NCI-H1417 (cell line): ENCODE results near the gene BOC.

Experiments used
- DNase-seq, 3 experiments: peaks; one replicate each; lab custom pipeline; 2025; lab: John Stamatoyannopoulos, UW

Gene BOC

DNA sequence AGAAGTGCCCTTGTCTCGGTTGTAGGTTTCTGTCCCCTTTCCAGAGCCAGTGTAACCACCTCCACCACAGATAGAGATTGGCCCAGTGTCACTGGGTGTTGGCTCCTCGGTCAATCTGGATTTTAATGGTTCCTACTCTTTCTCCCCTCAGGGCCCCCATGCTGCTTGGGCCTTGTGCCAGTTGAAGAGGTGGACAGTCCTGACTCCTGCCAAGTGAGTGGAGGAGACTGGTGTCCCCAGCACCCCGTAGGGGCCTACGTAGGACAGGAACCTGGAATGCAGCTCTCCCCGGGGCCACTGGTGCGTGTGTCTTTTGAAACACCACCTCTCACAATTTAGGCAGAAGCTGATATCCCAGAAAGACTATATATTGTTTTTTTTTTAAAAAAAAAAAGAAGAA, 75.2 kb downstream of the BOC start:
- DNase-seq: no peak

DNA sequence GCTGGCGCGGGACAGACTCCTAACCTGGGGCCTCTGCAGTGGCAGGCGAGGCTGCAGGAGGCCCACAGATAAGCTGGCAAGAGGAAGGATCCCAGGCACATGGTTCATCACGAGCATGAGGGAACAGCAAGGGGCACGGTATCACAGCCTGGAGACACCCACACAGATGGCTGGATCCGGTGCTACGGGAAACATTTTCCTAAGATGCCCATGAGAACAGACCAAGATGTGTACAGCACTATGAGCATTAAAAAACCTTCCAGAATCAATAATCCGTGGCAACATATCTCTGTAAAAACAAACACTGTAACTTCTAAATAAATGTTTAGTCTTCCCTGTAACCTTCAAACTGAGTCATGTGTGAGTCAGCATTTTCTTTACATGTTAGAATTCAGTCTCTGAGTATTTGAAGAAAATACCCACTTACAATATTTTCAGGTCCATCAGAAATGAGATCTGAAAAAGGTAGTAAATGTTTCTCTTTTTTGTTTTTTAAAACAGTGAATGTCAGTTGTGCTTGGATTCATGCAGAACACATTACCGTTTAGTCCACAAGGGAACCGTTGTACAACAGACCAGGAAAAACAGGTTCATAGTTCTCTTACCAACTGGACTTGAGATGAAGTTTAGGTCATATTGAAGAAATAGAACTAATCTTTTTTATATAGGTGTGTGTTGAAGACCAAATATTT, 75.9 kb downstream of the BOC start:
- peak in 2 of 3 experiments; percentile 7 to 43 for DNase-seq

DNA sequence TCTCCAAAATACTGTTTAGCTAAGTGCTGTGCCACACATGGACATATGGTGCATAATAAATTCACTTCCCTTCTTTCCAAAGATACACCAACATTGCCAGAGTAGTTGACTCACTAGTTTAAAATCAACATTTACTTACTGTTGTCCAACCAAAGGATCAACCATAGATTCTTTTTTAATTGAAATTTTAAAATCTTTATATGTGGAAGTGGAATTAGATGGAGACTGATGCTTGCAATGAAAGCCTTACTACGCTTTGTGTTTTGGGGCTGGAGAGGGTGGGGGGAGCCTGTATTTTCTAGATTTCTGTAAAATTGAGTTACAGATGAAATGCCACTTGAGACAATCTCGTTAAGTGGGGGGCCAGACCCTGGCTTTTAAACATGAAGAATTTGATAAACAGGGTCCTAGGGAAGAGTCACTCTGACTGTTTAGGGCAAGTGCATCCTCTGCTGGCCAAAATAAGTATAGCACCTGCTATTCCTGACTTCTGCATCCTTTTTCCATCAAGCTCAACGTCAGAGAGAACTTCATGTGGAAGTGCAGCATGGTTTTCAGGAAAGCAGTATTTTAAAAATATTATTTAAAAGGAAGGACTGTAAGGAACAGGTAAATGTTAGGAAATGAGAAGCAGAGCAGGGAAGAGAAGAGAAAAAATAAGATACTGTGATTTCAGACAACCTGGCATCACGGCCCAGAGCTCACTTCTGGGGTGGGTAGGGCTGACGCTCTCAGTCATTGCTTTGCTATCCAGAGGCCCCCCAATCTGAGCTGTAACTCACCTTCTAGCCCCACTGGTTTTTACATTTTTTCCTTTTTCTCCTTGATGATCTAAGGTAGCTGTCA, 76.7 kb downstream of the BOC start:
- peak; percentile 59 to 85 (median 62) for DNase-seq

DNA sequence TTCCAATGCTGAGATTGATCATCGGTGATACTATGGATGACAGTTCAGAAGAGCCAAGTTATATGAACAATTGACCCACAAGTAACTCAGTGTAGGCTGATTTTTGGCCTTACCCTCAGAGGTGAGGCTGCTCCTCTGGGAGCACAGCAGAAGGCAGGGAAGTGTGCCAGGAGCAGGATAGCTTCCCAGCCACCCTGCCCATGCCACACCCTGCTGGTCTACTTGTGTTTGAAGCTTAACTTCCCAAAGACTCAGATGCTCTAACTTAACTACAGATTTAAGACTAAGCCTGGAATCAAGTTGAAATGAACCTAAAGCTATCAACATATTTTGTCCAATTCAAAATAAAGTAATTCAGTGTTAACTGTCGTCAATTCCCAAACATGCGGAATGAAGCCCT, 77.5 kb downstream of the BOC start:
- DNase-seq: no peak

DNA sequence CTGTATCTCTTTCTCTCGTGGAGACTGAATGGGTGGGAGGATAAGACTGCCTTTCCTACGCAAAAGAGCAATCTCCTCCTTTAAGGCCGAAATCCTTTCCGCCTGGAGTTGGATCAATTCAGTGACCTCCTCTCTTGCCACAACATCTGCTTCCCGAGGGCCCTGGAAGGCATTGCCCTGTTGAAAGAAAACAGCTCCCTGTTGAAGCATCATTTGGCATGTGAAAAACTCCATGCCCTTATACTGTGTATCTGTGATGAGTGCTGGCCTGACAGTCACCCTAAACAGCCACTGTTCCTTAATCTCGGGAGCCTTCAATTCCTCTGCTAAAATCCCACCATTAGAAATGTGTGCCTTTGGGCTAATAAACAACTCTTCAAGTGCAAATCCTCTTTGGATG, 80.2 kb downstream of the BOC start:
- DNase-seq: no peak

DNA sequence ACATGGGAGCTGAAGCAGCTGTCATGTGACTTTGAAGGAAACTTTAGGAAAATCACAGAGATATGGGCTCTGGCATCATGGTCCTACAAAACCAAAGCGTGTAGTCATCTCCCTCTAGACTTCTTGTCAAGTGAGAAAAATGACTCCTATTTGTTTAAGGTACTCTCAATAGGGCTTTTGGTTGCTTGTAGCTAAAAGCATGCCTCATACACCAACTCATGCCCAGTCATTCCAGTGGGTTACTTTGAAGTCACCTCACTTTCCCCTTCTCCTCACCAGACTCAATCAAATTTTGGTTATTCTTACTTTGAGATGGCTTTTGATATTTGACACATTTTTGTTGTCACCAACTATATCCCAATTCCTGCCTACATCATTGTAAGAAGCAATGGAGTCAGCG, 81.6 kb downstream of the BOC start:
- DNase-seq: no peak

DNA sequence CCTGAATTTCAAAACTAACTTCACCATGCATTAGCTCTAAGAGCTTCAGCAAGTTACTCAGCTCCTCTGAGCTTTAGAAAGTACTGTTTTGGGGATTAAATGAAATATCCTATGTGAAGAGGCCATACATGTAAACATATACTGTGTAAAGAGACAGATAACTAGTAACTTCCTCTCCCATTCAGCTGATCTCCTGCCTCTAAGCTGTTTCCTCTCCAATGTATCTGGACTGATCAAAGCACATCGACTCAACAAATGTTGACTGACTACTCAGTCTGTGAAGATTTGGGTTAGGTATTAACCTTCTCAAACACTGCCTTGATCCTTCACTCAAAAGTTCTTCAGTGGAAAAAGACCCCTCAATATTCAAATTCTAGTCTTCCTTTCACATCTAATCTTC, 82.0 kb downstream of the BOC start:
- no peak for DNase-seq

DNA sequence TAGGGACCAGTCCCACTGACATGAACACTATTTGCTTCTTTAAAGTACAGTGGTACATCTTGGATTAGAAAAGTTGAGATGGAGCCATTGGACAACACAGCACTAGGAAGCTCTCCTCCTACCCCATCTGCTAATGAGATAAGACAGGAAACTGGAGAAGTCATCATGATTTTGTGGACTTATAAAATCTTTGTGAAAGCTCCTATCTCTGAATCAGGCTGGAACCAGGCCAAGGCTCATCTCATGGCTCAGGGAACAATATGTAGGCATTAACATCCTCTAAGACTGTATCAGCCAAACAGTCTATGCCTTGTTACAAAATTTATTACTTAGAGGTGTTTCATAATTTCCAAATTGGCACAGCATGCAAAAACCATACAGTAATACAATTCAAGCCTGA, 84.1 kb downstream of the BOC start:
- no peak for DNase-seq

DNA sequence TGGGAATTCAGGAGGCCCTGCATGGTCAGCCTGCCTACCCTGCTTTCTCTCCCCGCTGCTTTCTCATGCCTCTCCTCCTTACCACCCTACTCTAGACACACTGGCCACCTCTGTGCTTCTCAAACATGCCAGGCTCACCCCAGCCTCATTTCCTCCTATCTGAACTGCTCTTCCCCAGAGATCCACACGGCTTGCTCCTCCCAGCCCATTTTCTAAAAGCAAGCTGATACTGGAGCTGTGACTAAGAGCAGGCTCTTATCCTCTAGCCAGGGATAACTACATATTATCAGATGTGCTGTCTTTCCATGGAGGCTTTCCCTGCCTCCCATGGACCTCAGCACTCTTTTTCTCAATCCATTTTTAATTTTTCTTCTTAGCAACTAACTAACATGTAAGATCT, 85.9 kb downstream of the BOC start:
- DNase-seq: peak in 1 of 3 experiments; percentile 11

DNA sequence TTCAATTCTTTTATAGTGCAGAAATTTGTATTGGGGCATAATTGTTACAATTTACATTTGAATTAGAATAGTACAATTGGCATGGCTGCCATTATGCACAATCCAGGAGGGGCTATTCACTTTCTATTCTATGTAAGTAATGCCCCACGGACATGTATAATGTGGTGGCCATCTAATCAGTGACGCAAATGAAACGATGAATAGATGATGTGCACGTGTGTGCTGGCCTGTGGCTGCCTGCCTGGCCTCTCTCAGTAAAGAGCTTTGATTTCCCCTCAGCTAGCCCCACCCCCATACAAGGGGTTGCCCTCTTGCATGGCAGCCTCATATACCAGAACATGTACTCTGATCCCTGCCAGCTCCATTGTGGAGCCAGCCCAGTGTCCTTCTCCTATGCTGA, 86.5 kb downstream of the BOC start:
- no peak for DNase-seq

DNA sequence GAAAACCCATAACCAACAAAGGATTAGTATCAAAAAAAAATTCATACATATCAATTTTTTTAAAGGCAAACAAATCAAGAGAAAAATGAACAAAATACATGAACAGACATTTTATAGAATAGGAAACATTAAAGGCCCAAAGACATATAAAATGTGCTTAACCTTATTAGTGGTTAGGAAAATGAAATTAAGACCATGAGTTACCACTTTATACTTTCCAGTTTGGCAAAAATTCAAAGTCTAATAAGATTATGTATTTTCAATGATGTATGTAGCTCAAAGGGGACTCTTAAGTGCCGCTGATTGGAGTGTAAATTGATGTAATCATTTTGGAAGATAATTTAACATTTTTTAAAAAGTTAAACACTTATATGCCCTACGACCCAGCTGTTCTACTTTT, 89.2 kb downstream of the BOC start:
- DNase-seq: no peak

DNA sequence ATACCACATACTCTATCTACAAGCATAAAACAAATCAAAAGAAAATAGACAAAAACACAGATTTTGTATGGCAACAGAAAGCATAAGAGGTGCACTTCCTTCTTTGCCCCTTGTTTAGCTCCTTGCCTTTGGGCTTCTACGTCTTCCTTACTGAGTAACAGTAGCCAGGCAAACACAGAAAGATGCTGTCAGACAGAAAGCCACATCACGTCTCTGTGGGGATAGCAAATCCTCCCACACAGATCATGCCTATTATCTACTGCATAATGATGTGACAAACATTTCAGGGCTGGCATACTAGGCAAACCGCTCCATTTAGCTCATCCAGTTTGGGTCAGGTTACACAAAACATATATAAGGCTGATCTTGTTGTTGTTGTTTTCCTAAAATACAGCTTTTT, 92.7 kb downstream of the BOC start:
- DNase-seq: no peak

DNA sequence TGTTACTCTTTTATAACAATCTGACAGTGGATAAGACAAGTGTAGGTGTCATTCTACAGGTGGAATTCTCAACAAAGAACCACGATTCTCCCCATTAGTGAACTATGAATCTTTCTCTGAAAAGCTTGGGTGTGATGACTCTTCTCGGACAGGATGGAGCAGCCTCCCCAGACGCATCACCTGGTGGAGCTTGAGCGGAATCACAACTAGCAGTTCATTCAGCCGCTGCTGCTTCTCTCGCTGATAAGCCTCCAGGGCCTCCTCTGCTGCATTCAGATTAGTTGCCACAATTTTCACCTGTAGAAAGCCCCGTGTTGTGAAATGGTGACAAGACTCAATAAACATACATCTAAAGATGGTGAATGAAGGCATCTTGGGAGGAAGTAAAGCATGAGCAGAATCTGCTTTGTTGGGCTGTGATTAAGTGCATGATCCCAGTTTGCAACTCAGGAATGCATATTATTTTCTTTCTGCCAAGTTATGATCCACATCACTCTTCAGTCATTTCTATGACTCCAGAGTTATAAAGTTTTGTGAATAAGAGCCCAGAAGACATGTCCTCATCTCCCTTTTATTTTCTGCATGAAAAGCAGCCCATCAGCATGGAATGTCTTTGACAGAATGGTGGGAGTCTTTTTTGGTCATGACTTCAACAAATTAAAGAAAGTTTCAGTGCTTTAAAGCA, 93.6 kb downstream of the BOC start:
- DNase-seq: no peak

DNA sequence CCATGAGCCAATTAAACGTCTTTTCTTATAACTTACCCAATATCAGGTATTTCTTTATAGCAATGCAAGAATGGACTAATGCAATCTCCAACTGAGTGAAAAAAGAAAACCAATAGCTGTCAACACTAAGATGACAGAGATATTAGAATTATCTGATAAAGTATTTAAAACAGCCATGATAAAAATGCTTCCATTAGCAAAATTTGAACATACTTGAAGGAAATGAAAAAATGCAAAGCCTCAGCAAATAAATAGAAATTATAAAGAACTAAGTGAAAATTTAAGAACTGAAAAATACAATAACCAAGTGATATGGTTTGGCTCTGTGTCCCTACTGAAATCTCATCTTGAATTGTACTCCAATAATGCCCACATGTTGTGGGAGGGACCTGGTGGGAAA, 99.6 kb downstream of the BOC start:
- no peak for DNase-seq

DNA sequence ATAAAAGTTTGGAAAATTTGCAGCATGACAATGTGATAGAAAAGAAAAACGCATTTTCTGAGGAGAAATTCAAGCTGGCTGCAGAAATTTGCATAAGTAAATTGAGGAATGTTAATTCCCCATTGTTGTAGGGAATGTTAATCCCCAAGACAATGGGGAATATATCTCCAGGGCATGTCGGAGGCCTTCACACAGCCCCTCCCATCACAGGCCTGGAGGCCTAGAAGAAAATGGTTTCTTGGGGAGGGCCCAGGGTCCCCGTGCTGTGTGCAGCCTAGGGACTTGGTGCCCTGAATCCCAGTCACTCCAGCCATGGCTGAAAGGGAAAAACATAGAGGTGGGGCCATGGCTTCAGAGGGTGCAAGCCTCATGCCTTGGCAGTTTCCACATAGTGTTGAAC, 101.1 kb downstream of the BOC start:
- no peak for DNase-seq

DNA sequence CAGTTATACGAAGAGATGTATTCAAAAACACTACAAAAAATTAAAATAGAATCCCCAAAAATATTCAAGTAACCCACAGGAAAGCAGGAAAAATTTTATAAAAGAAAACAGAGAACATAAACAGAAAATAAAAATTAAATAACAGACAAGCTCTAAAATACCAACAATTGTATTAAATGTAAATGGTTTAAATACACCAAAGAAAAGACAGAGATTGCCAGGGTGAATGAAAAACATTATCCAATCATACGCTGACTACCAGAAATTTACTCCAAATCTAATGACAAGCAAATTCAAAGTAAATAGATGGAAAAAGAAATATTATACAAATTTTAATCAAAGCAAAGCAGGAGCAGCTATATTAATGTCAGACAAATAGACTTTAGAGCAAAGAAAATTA, 103.6 kb downstream of the BOC start:
- DNase-seq: no peak

DNA sequence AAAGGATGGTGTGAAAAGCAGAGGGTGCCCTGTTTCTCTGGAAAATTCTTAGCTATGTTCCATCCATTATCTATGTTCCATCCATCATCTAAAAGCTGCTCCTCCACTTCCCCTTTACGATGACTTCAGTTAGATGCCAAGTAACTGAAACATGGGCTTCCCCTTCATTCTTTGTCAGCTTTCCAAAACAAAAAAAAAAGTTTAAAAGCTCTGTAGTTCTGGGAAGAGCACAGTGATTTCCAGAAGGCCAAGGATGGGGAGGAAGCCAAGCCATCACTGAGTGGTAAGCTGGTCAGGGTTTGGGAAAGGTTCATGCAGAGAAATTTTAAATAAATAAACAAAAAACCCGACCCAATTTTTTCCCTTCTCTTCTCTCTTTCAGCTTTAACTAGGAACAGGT, 118.4 kb downstream of the BOC start:
- DNase-seq: no peak

DNA sequence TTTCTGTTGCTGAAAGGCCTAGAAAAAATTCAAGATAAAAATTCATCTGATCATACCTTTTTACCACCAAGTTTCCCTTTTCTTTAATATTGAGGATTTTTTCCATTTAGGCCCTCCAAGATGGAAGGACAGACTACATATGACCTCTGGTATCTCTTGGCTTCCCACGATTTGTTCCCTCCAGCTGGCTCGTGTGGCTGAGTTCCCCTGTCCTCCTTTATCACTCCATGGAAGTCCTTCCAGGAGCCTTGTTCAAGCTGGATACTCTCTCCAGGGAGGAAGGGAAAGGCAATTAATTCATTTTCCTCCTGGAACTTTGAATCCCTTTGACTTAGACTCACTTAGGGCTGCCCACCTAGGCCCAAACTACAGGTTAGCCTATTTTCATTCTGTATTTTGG, 119.4 kb downstream of the BOC start:
- no peak for DNase-seq

DNA sequence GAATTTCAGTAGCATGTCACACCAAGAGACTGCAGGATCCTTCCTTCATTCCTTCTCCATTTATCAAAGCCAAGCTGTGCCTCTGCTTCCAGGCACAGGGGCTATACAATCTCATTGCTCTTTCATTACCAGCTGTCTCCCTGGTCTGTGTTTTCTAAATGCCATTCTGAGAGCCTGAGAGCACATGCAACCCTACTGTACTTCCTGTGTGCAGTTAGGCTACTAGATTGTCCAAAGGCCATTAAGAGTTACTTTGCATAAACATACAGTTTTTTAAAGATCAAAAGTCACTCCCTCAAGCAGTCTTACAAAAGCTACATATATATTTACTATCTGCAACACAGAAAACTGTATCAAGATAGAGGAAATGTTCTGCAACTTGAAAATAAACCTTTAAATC, 119.8 kb downstream of the BOC start:
- DNase-seq: no peak
